ENCODE results near the gene ACSL3. TPM values are rescaled to one million over a fixed set of nuclear protein-coding genes. Genes with fewer than 3 reads are reported as not detected.

Gene ACSL3
- total RNA-seq, 1 donor from 2014 or later = 91.5 TPM

- no peak for TF ChIP-seq CTCF (IDR thresholded peaks at IDR 0.05)
Observed at GRCh38 chr2:222825031-222825430, 35.8 kb upstream of the ACSL3 start.

GRCh38 chr2:222827417-222827816 is 33.4 kb upstream of the ACSL3 start:
- no peak overlapping the region for H3K27ac ChIP-seq
- H3K36me3 ChIP-seq = no peaks in the 10 kb centered on the region
- no peaks in the 10 kb centered on the region for H3K9me3 ChIP-seq
- DNase-seq (no peak), ATAC-seq (no peak)
- TF ChIP-seq CTCF (IDR thresholded peaks at IDR 0.05) = no peak
- intact Hi-C loops (cut with DNase I) = no loop called here
- no peak overlapping the region for H3K4me3 ChIP-seq
- no peaks in the 10 kb centered on the region for H3K4me1 ChIP-seq
- no peaks in the 10 kb centered on the region for H3K27me3 ChIP-seq

More at GRCh38 chr2:222825031-222825430, 35.8 kb upstream of the ACSL3 start:
- H3K4me1 ChIP-seq = no peaks in the 10 kb centered on the region
- no peak overlapping the region for H3K4me3 ChIP-seq
- intact Hi-C loops (cut with DNase I) = no loop called here
- H3K9me3 ChIP-seq = no peaks in the 10 kb centered on the region
- no peaks in the 10 kb centered on the region for H3K36me3 ChIP-seq
- H3K27ac ChIP-seq = no peak overlapping the region
- no peaks in the 10 kb centered on the region for H3K27me3 ChIP-seq
- no peak for ATAC-seq
- no peak for DNase-seq

GRCh38 chr2:222828572-222828971 is 32.3 kb upstream of the ACSL3 start:
- TF ChIP-seq CTCF (IDR thresholded peaks at IDR 0.05) = no peak
- intact Hi-C loops (cut with DNase I) = no loop called here
- ATAC-seq (no peak), DNase-seq (no peak)
- no peaks in the 10 kb centered on the region for H3K9me3 ChIP-seq
- no peak overlapping the region for H3K4me3 ChIP-seq
- no peaks in the 10 kb centered on the region for H3K27me3 ChIP-seq
- H3K27ac ChIP-seq = no peak overlapping the region
- H3K36me3 ChIP-seq = no peaks in the 10 kb centered on the region
- H3K4me1 ChIP-seq = no peaks in the 10 kb centered on the region

GRCh38 chr2:222830164-222830563 is 30.7 kb upstream of the ACSL3 start:
- ATAC-seq (no peak), DNase-seq (no peak)
- intact Hi-C loops (cut with DNase I) = no loop called here
- Histone ChIP-seq H3K4me3 (no peak overlapping the region), H3K36me3 (no peaks in the 10 kb centered on the region), H3K9me3 (no peaks in the 10 kb centered on the region), H3K4me1 (no peaks in the 10 kb centered on the region), H3K27me3 (no peaks in the 10 kb centered on the region), H3K27ac (no peak overlapping the region)
- TF ChIP-seq CTCF (IDR thresholded peaks at IDR 0.05) = no peak

- intact Hi-C loops (cut with DNase I) = no loop called here
- ATAC-seq = no peak
- Histone ChIP-seq H3K27ac (no peak overlapping the region), H3K27me3 (no peaks in the 10 kb centered on the region), H3K9me3 (no peaks in the 10 kb centered on the region), H3K36me3 (no peaks in the 10 kb centered on the region), H3K4me3 (no peak overlapping the region), H3K4me1 (no peaks in the 10 kb centered on the region)
- no peak for DNase-seq
- TF ChIP-seq CTCF (IDR thresholded peaks at IDR 0.05) = no peak
Observed at GRCh38 chr2:222833410-222833809, 27.4 kb upstream of the ACSL3 start.

- ATAC-seq (no peak), DNase-seq (no peak)
- Histone ChIP-seq H3K4me3 (no peak overlapping the region), H3K9me3 (no peaks in the 10 kb centered on the region), H3K4me1 (no peaks in the 10 kb centered on the region), H3K36me3 (no peaks in the 10 kb centered on the region), H3K27ac (no peak overlapping the region), H3K27me3 (no peaks in the 10 kb centered on the region)
- intact Hi-C loops (cut with DNase I) = no loop called here
- no peak for TF ChIP-seq CTCF (IDR thresholded peaks at IDR 0.05)
Observed at GRCh38 chr2:222835143-222835822, 25.6 kb upstream of the ACSL3 start.

All from upper lobe of right lung (tissue), 1 donor.